HG03565 (cell line): Measurements from ENCODE around the gene EZH2.

Experiments used
- ATAC-seq: cut with Tn5 transposase; IDR thresholded peaks from one replicate; pipeline ENCODE4 v1.9.1; 2021; ENCODE audit warnings: mild to moderate bottlenecking, moderate library complexity; ENCODE audit not compliant: unreplicated experiment

EZH2 gene

DNA sequence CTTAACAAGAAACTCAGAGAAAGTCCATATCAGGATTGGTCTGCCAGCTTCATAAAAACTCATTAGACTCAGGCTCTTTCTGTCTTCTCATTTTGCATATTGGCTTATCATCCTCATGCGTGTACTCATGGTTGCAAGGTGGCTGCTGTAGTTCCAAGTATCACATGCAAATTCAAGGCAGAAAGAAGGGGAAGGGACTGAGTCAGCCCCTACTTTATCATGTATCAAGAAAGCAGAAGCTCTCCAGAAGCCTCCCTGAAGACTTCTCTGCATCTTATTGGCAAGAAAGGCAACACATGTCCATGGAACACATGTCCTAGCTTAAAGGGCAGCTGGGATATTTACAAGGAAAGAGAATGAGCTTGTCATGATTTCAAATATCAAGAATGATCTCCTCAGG, 19.4 kb upstream of the EZH2 start:
- no peak for ATAC-seq

DNA sequence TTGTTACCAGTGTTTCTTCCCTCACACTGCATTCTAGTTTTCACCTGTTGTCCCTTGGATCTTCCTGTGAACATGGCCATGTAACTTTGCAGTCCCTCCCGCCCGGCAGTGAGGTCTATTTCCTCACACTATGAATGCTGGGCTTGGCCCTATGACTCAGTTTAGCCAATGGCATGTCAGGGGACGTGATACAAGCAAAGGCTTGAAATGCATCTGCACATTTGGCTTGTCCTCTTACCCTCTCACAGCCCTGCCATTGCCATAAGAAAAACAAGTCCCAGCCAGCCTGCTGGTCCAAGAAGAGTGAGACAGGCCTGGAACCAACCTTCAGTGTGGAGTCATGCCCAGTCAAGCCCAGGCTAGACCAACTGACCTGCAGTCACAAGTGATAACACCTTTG, 17.1 kb upstream of the EZH2 start:
- ATAC-seq, result no peak

DNA sequence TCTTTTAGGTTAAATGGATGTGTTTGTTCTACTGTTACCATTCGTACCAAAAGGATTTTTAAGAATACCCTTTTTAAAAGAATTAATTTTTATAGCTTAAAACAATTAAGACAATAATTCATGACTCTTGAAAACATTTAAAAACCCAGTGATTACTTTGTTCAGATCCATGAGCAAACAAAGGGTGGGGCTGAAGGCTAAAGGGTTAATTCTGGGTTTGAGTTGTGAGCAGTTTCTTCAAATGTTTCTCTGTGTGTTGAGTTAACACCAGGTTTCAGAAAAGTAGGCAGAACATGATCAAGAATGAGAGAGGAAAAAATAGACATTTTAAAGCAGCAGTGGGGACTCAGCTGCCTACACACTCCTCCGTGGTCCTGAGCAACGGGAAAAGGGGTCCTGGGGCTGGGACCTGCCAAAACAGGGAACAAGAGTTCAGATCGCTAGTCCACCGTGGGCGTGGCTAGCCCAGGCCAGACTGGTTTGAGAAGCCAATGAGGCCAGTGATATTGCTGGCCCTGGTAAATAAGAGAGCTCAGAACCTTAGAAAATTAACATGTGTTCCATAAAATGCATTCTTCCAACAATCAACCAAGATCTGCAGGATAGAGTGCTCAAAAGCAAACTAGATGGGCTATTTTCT, 14.9 kb upstream of the EZH2 start:
- ATAC-seq, result no peak

DNA sequence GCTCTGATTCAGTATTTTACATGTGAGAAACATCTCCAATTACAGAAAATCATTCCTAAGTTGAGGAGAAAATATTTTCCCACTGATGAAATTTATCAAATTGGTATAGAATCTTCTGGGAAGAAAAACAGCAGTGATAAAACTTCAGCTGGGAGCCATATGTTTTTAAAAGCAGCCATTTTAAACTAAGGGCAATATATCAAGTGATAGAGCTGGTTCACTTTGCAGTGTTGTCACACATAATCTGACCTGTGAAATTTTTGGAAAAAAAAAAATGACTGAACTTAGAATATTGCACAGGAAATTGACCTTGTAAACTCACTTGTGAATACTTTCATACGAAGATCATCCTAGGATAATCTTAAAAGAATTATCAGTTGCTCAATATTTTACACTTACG, 10.5 kb upstream of the EZH2 start:
- no peak for ATAC-seq

DNA sequence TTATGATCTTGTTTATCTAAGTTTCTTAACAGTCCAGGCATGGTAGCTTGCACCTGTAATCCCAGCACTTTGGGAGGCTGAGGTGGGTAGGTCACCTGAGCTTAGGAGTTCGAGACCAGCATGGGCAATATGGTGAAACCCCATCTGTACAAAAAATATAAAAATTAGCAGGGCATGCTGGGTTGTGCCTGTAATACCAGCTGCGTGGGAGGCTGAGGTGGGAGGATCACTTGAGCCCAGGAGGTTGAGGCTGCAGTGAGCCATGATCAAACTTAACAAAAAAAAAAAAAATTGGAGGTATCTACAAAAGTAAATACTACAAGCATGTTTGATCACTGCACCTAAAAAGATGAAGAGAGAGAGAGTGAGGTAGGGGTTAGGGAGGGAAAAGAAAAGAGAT, 9.0 kb upstream of the EZH2 start:
- ATAC-seq, result no peak

DNA sequence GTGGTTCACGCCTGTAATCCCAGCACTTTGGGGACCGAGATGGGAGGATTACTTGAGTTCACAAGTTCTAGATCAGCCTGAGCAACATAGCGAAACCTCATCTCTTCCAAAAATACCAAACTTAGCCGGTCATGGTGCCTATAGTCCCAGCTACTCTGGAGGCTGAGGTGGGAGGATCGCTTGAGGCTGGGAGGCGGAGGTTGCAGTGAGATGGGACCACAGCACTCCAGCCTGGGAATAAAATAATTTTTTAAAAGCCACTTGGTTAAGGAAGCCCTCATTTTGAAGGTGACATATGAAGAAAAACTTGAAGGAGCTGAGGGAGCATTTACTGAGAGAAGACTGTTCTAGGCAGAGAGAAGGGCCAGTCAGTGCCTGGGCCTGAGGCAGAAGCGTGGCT, 4.2 kb upstream of the EZH2 start:
- ATAC-seq, result no peak

DNA sequence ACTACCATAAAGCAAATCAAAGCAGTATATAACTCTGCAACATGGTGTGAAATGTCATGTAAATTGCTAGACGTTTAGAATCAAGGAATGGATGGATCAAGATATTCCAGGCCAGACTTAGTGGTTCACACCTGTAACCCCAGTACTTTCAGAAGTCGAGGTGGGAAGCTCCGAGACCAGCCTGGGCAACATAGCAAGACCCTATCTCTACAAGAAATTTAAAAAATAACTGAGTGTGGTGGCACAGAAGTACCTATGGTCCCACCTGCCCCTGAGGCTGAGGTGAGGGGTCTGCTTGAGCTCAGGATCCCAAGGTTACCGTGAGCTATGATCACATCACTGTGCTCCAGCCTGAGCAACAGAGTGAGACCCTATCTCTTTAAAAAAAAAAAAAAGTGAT, 2.8 kb upstream of the EZH2 start:
- no peak for ATAC-seq

DNA sequence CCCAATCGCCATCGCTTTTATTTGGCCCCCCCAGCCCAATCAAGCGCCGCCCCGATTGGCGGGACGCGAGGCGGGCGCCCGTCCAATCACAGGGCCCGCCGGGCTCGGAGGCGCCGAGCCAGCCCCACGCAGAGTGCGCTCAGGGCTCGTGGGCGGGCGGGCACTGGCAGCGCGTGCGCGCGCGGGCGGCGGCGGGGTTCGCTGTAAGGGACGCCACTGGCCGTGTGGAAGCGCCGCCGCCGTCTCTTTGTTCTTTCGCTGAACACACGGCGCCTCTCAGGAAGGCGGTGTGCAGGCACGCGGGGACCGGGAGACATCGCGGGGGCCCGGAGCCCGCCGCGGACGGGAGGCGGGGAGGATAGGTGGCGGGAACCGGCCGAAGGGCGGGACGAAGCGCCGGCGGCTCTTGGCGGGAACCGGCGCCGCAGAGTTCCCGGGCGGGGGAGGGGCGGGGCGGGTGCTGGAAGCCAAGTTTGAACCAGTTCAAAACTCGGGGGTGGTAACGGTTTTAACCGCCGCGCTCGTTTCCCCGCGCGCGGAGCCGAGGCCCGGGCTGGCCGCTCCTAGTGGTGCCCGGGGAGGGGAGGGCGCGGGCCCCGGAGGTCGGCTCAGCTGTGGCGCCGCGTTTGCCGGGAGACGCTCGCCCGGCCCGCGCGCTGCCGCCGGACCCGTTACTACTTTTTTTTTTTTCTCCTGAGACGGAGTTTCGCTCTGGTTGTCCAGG, 370 bp upstream of the EZH2 start:
- ATAC-seq, result peak; percentile 82

DNA sequence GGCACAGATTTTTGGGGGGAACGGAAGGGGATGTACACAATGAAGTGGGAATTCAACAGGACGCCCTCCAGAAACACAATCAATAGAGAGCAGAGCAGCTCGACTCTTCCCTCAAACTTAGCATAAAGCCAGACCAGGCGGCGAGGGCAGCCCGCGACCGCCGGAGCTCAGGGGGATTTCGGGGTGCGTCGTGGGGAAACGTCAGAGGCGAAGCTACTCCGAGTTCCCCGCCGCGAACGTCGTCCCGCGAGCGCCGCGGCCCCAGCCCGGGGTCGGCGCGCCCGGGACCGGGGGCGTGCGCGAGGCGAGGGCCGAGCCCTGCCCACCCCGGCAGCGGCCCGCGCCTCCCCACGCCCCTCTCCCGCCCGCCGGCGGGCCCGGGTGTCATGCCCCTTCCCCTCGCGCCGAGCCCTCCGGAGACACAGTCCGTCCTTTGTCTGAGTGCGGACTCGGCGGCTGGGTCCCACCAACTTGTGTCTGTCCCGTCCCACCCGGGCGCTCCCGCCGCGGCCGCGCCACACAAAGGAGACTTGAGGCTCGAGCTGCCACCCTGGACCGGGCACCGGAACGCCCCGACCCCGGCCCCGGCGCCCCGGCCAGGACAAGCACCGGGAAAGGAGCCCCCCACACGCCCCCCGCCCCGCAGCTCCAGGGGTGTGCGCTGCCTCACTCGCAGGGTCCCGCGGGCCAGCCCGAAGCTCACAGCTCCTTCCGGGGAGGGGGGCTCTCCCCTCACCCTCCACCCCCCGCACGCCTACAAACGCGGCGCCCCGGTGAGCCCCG, 634 bp downstream of the EZH2 start:
- ATAC-seq, result peak; percentile 19

DNA sequence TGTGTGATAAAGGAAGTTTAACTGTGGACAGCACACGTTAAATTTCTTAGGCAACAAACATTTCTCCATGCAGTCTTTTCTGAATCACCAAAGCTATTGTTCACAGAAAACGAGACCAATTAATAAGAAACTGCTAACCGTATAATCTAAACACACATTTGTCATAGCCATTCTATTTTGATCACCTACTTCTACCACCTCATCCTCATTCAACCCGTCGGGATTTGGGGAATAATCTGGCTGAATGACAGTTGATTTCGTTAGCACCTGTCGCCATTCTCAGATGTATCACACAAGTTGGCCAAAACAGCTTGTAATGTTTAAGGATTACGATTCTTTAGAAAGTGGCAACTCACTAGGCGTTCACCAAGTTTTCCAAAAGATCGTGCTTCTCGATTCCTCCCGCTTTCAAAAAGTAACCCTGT, 1.2 kb downstream of the EZH2 start:
- no peak for ATAC-seq

DNA sequence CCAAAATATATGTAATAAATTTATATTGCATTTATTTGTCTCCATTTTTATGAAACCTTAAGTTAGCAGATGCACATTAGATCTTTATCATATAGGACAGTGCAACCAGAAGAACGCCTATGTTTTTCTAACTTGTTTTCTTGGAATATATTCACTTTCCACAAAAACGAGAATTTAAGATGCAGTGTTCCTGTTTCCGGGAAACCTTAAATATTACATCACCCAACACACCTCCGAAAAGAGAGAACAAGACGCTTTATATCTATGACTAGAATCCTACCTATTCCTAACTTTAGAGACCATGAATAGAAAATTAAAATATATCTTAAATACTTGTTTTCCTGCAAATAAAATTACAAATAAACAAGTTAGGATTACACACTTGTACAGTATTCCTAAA, 1.9 kb downstream of the EZH2 start:
- no peak for ATAC-seq

DNA sequence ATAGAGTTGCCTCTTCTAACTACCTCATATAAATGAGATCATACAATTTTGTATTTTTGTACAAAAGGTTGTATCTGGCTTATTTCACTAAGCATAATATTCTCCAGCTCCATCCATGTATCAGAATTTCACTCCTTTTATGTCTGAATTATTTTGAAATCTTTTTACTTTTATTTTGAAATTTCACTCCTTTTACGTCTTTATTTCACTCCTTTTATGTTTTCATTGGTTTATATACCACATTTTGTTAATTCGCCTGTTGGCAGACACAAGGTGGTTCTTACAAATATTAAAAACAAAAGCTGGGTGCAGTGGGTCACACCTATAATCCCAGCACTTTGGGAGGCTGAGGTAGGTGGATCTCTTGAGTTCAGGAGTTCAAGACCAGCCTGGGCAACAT, 5.8 kb downstream of the EZH2 start:
- no peak for ATAC-seq

DNA sequence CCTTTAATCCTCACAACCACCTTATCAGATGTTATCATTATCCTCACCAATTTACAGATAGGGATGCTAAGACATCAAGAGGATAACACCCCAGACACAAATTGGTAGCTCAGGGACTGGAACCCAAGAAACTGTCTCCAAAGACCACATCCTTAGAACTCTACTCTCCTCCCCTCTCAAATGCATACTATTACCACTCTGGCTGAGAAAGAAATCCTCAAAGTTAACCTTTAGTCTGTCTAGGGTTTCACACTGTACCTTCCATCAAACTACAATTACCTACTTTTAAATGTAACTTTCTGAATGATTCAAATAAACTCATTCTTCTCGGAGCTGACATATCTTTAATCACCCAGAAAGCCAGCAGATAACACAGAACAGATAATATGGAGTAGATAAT, 6.6 kb downstream of the EZH2 start:
- no peak for ATAC-seq

DNA sequence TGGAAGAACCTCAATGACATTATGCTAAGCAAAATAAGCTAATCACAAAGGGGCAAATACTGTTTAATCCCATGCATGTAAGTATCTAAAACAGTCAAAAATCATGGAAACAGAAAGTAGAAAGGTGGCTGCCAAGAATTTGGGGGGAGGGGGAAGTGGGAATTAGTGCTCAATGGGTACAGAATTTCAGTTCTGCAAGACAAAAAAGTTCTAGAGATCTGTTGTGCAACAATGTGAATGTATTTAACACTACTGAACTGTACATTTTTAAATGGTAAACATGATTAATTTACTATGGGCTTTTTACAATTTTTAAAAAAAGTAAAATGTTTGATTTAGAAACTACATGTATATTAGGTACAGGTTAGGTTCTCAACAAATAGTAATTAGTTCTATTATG, 11.9 kb downstream of the EZH2 start:
- ATAC-seq, result no peak

DNA sequence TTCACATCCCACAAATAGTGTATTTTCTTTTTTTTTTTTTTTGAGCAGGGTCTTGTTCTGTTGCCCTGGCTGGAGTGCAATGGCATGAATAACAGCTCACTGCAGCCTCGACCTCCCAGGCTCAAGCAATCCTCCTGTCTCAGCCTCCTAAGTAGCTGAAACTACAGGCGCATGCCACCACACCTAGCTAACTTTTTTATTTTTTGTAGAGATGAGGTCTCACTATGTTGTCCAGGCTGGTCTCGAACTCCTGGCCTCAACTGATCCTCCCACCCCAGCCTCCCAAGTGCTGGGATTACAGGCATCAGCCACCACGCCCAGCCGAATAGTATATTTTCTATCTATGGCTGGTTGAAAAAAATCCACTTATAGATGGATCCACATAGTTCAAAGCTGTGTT, 12.5 kb downstream of the EZH2 start:
- ATAC-seq, result no peak

DNA sequence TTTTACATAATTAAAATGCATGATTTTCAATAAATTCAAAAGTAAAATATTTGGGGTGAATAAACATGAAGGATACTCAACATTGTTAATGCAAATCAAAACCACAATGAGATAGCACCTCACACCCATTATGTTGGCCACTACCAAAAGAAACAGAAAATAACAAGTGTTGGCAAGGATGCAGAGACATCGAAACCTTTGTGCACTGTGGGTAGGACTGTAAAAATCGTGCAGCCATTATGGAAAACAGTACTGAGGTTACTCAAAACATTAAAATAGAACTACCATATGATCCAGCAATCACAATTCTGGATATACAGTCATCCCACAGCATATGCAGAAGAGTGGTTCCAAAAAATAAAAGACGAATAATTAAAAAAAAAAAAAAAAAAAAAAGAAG, 13.1 kb downstream of the EZH2 start:
- no peak for ATAC-seq

DNA sequence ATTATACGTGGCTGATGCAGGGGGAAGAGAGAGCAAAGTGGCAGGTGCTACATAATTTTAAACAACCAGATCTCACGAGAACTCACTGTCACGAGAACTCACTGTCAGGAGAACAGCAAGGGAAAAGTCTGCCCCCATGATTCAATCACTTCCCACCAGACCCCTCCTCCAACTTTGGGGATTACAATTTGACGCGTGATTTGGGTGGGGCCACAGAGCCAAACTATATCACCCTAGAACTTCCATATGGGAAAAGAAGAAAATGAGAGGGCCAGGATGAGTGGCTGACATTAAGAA, 15.8 kb downstream of the EZH2 start:
- ATAC-seq, result no peak

DNA sequence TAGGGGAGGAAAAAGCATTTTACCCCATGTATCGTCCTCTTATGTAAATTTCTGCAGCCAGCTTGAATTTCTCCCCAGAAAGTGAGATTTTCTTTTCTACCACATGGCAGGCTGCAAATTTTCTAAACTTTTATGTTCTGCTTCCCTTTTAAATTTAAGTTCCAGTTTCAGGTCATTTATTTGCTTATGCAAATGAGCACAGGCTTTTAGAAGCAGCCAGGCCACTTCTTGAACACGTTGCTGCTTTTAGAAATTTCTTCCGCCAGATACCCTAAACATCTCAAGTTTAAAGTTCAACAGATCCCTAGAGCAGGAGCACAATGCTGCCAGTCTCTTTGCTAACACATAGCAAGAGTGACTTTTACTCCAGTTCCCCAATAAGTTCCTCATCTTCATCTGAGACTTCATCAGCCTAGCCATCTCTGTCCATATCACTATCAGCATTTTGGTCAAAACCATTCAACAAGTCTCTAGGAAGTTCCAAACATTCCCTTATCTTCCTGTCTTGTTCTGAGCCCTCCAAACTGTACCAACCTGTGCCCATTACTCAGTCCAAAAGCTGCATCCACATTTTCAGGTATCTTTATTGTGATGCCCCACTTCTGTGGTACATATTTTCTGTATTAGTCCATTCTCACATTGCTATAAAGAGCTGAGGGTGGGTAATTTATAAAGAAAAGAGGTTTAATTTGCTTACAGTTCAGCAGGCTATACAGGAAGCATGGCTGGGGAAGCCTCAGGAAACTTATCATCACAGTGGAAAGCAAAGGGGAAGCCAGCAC, 16.3 kb downstream of the EZH2 start:
- ATAC-seq, result no peak

DNA sequence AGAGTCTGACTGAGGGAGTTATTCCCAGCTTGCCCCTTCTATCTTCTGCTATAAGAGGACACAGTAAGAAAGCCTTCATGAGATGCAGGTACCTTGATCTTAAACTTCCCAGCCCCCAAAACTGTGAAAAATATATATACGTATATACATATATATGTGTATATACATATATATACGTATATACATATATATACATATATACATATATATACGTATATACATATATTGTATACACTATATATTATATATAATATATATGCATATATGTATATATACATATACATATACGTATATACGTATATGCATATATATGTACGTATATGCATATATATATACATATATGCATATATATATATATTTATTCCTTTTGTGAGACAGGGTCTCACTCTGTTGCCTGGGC, 17.7 kb downstream of the EZH2 start:
- no peak for ATAC-seq

DNA sequence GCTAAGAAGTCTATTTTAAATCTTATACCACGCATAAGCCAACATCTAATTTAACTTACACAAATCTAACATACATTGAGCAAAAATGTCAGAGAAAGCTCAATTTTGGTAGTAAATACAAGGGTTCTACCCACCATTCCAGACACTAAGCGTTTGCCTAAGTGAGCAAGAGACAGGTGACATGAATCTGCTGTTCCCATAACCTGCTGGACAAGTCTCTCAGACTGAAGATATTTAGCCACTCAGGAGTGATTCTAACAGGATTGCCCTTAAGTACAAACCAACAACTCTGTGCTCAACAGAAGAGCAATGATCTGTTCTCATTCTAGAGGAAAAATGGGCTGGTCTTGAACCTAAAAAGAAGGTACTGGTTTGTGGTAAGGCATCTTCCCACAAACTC, 18.8 kb downstream of the EZH2 start:
- no peak for ATAC-seq

DNA sequence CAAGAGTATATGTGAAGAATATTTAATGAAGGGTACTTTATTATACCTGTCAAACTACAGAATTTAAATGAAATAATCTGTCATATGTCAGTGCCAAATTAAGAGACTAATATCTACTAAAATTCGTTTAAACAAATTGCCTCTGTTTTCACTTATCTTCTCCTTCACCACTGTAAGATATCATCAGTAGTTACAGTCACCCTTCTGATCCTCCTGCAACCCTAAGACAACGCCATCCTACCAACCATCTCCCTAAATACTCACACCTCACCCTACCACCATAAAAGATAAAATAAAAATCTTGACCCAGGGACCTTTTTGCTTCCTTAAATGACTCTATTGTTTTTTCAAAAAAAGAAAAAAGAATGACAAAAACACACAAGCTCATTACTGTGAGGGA, 20.8 kb downstream of the EZH2 start:
- no peak for ATAC-seq

DNA sequence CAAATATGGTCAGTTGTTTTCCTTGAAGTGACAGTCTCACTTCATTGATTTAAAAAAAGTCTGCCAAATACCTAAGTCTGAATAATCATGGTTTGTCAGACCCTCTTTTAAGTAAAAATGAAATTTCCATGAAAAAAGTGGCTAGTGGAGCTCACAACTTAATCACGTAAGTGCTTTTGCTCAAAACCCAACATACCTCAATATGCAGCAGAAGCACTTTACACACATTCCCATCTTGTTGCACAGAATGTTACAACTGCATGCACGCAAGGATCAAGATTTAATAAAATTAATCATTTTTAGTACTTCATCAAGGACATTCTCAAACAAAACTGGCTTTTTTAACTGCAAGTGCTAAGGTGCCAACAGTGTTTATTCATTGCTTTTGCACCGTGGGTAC, 21.6 kb downstream of the EZH2 start:
- no peak for ATAC-seq
